Measurements from ENCODE around the gene NDST4. TPM values are rescaled to one million over a fixed set of nuclear protein-coding genes. Genes with fewer than 3 reads are reported as not detected.

Gene NDST4
- total and polyA plus RNA-seq, 4 donors = 2.8 to 23.1 (median 9.9) TPM

GRCh38 chr4:114827651-114828050, 285.8 kb downstream of the NDST4 start:
- H3K9me3 ChIP-seq (ENCODE audit: control insufficient read depth, insufficient read depth, low read length) = no peaks in the 10 kb centered on the region
- no peak overlapping the region for H3K27ac ChIP-seq (ENCODE audit: low read depth, low read length)
- no peaks in the 10 kb centered on the region for H3K27me3 ChIP-seq (ENCODE audit: control insufficient read depth, insufficient read depth, low read length)
- no peaks in the 10 kb centered on the region for H3K4me1 ChIP-seq (ENCODE audit: control insufficient read depth, insufficient read depth, low read length)
- no peak overlapping the region for H3K4me3 ChIP-seq (ENCODE audit: low read depth, low read length)
- H3K36me3 ChIP-seq (ENCODE audit: control insufficient read depth, insufficient read depth, low read length) = no peaks in the 10 kb centered on the region
- no peak for DNase-seq (ENCODE audit: low read depth in 4 of 6, low spot score in 6 of 6)
- WGBS (ENCODE audit: insufficient coverage) = no CpG with 5 or more reads among the region's 5 CpGs

DNA sequence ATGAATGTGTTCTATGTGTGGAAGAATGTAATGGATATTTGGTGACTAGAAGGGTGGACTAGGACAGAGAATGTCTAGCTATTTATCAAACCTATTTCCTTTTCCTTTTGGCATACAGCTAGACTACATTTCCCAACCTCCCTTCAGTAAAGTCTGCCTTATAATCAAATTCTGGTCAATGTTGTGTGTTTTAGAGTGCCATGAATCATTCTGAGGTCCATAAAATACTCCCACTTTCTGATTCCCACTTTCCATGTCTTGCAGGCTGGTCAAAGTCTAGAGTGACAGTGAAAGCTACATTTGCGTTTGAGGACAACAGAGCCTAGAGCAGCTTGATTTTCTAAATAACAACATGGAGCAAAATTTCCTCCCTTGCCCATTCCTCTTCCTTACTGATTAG, 297.7 kb downstream of the NDST4 start:
- Histone ChIP-seq H3K27me3 (ENCODE audit: control insufficient read depth, insufficient read depth, low read length) (no peaks in the 10 kb centered on the region), H3K27ac (ENCODE audit: low read depth, low read length) (no peak overlapping the region), H3K4me3 (ENCODE audit: low read depth, low read length) (no peak overlapping the region), H3K36me3 (ENCODE audit: control insufficient read depth, insufficient read depth, low read length) (no peaks in the 10 kb centered on the region), H3K4me1 (ENCODE audit: control insufficient read depth, insufficient read depth, low read length) (no peaks in the 10 kb centered on the region), H3K9me3 (ENCODE audit: control insufficient read depth, insufficient read depth, low read length) (no peaks in the 10 kb centered on the region)
- no CpG with 5 or more reads among the region's 1 CpG for WGBS (ENCODE audit: insufficient coverage)
- no peak for DNase-seq (ENCODE audit: low read depth in 4 of 6, low spot score in 6 of 6)

DNA sequence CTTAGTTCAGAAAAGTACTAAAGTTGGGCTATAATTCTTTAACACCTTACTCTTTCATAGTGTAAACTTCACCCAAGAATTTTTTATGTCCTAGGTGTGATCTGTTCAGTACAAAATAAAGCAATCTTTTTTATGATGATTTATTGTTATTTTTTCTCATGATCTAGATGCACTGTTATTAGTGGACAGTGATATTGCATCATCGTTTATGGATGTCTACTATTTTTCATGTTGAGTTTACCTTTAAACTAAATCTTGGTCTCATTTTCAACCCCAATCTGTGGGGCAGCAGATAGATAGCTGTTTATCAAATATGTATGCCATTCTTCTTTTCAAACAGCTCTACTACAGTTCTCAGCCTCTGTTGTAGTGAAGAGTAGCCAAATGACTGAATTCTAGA, 299.5 kb downstream of the NDST4 start:
- no peaks in the 10 kb centered on the region for H3K27me3 ChIP-seq (ENCODE audit: control insufficient read depth, insufficient read depth, low read length)
- no CpG with 5 or more reads among the region's 1 CpG for WGBS (ENCODE audit: insufficient coverage)

GRCh38 chr4:114811564-114812301, 301.7 kb downstream of the NDST4 start:
- DNase-seq (ENCODE audit: low read depth in 4 of 6, low spot score in 6 of 6) = peak in 3 of 6 donors; percentile 5 to 28 (median 15)
- H3K4me3 ChIP-seq (ENCODE audit: low read depth, low read length) = no peak overlapping the region
- H3K36me3 ChIP-seq (ENCODE audit: control insufficient read depth, insufficient read depth, low read length) = no peaks in the 10 kb centered on the region
- no peak overlapping the region for H3K27ac ChIP-seq (ENCODE audit: low read depth, low read length)
- no peaks in the 10 kb centered on the region for H3K27me3 ChIP-seq (ENCODE audit: control insufficient read depth, insufficient read depth, low read length)
- 75% methylated on average over 2 of the region's 4 CpGs for WGBS (ENCODE audit: insufficient coverage)
- H3K9me3 ChIP-seq (ENCODE audit: control insufficient read depth, insufficient read depth, low read length) = peaks cover 2% of the 10 kb centered on the region
- no peaks in the 10 kb centered on the region for H3K4me1 ChIP-seq (ENCODE audit: control insufficient read depth, insufficient read depth, low read length)

More for the DNA sequence above, 299.5 kb downstream of the NDST4 start:
- DNase-seq (ENCODE audit: low read depth in 4 of 6, low spot score in 6 of 6) = no peak
- Histone ChIP-seq H3K4me3 (ENCODE audit: low read depth, low read length) (no peak overlapping the region), H3K36me3 (ENCODE audit: control insufficient read depth, insufficient read depth, low read length) (no peaks in the 10 kb centered on the region), H3K9me3 (ENCODE audit: control insufficient read depth, insufficient read depth, low read length) (no peaks in the 10 kb centered on the region), H3K4me1 (ENCODE audit: control insufficient read depth, insufficient read depth, low read length) (no peaks in the 10 kb centered on the region), H3K27ac (ENCODE audit: low read depth, low read length) (no peak overlapping the region)

GRCh38 chr4:114807759-114808404, 305.5 kb downstream of the NDST4 start:
- Histone ChIP-seq H3K36me3 (ENCODE audit: control insufficient read depth, insufficient read depth, low read length) (no peaks in the 10 kb centered on the region), H3K4me1 (ENCODE audit: control insufficient read depth, insufficient read depth, low read length) (no peaks in the 10 kb centered on the region), H3K4me3 (ENCODE audit: low read depth, low read length) (no peak overlapping the region), H3K9me3 (ENCODE audit: control insufficient read depth, insufficient read depth, low read length) (peaks cover 2% of the 10 kb centered on the region), H3K27ac (ENCODE audit: low read depth, low read length) (no peak overlapping the region), H3K27me3 (ENCODE audit: control insufficient read depth, insufficient read depth, low read length) (no peaks in the 10 kb centered on the region)
- WGBS (ENCODE audit: insufficient coverage) = 59% methylated on average over 12 of the region's 14 CpGs
- DNase-seq (ENCODE audit: low read depth in 4 of 6, low spot score in 6 of 6) = no peak

DNA sequence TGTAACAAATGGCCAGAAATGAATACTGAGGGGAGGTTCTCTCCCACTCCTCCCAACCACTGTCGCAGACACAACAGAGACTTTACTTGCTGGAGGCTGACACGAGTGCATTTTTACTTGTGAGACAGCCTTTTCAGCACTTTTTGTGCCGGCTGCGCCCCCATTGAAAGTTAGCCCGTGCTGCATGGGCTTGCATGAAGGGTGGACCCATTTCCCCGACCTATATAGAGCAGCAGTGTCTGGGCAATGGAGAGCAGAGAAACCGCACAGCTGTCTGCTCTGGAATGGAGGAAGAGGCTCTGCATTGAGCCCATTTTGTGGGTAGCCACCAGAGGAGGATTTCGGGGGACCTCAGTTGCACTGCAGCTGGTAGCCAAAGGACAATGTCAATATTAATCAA, 306.1 kb downstream of the NDST4 start:
- no peak for DNase-seq (ENCODE audit: low read depth in 4 of 6, low spot score in 6 of 6)
- H3K4me3 ChIP-seq (ENCODE audit: low read depth, low read length) = no peak overlapping the region
- 92% methylated on average over 8 of the region's 8 CpGs for WGBS (ENCODE audit: insufficient coverage)
- H3K36me3 ChIP-seq (ENCODE audit: control insufficient read depth, insufficient read depth, low read length) = no peaks in the 10 kb centered on the region
- H3K9me3 ChIP-seq (ENCODE audit: control insufficient read depth, insufficient read depth, low read length) = peaks cover 2% of the 10 kb centered on the region
- no peaks in the 10 kb centered on the region for H3K27me3 ChIP-seq (ENCODE audit: control insufficient read depth, insufficient read depth, low read length)
- no peaks in the 10 kb centered on the region for H3K4me1 ChIP-seq (ENCODE audit: control insufficient read depth, insufficient read depth, low read length)
- no peak overlapping the region for H3K27ac ChIP-seq (ENCODE audit: low read depth, low read length)

DNA sequence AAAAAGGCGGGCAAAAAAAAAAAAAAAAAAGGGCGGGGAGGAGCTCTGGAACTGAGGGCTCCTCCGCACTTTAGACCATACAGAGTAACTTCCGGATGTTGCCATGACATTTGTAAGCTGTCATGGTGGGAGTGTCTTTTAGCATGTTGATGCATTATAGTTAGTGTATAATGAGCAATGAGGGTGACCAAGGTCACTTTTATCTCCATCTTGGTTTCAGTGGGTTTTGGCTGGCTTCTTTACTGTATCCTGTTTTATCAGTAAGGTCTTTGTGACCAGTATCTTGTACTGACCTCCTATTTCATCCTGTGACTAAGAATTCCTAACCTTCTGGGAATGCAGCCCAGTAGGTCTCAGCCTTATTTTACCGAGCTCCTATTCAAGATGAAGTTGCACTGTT, 321.4 kb downstream of the NDST4 start:
- Histone ChIP-seq H3K4me1 (ENCODE audit: control insufficient read depth, insufficient read depth, low read length) (no peaks in the 10 kb centered on the region), H3K9me3 (ENCODE audit: control insufficient read depth, insufficient read depth, low read length) (no peaks in the 10 kb centered on the region), H3K27ac (ENCODE audit: low read depth, low read length) (no peak overlapping the region), H3K36me3 (ENCODE audit: control insufficient read depth, insufficient read depth, low read length) (no peaks in the 10 kb centered on the region), H3K27me3 (ENCODE audit: control insufficient read depth, insufficient read depth, low read length) (no peaks in the 10 kb centered on the region), H3K4me3 (ENCODE audit: low read depth, low read length) (no peak overlapping the region)
- 77% methylated on average over 4 of the region's 5 CpGs for WGBS (ENCODE audit: insufficient coverage)
- DNase-seq (ENCODE audit: low read depth in 4 of 6, low spot score in 6 of 6) = no peak

- Histone ChIP-seq H3K36me3 (ENCODE audit: control insufficient read depth, insufficient read depth, low read length) (no peaks in the 10 kb centered on the region), H3K27ac (ENCODE audit: low read depth, low read length) (no peak overlapping the region), H3K9me3 (ENCODE audit: control insufficient read depth, insufficient read depth, low read length) (no peaks in the 10 kb centered on the region), H3K27me3 (ENCODE audit: control insufficient read depth, insufficient read depth, low read length) (no peaks in the 10 kb centered on the region), H3K4me3 (ENCODE audit: low read depth, low read length) (no peak overlapping the region), H3K4me1 (ENCODE audit: control insufficient read depth, insufficient read depth, low read length) (no peaks in the 10 kb centered on the region)
- no peak for DNase-seq (ENCODE audit: low read depth in 4 of 6, low spot score in 6 of 6)
Observed at GRCh38 chr4:114785570-114785969, 327.9 kb downstream of the NDST4 start.

DNA sequence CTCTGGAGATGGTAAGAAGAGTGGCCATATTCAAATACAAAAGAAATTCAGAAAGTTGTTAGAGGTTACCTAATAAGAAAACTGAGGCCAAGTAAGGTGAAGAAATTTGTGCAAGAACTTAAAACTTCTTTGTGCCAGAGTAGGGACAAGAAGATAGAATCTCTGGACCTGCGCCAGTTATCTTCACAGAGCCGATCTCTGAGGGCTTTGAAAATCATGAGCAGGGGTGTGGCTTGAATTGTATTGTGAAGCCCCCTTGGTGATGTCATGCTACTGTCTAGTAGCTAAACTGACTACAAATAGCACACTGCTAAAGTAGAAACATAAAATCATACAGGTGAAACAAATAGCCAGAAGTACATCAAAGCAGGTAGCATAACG, 330.2 kb downstream of the NDST4 start:
- DNase-seq (ENCODE audit: low read depth in 4 of 6, low spot score in 6 of 6) = no peak
- Histone ChIP-seq H3K4me1 (ENCODE audit: control insufficient read depth, insufficient read depth, low read length) (no peaks in the 10 kb centered on the region), H3K27me3 (ENCODE audit: control insufficient read depth, insufficient read depth, low read length) (no peaks in the 10 kb centered on the region), H3K27ac (ENCODE audit: low read depth, low read length) (no peak overlapping the region), H3K4me3 (ENCODE audit: low read depth, low read length) (no peak overlapping the region), H3K36me3 (ENCODE audit: control insufficient read depth, insufficient read depth, low read length) (no peaks in the 10 kb centered on the region), H3K9me3 (ENCODE audit: control insufficient read depth, insufficient read depth, low read length) (no peaks in the 10 kb centered on the region)
- 100% methylated on average over 1 of the region's 3 CpGs for WGBS (ENCODE audit: insufficient coverage)

All from spinal cord (tissue), 10 donors.